Stomach (tissue), 9 donors: ENCODE measurements around the gene TRAF3IP1. TPM values are rescaled to one million over a fixed set of nuclear protein-coding genes. Genes with fewer than 3 reads are reported as not detected.

Experiments used
- DNase-seq, 2 donors: peaks; one replicate each; pipeline versions ENCODE4 v3.0.0 to v3.0.0-alpha.2; 2013 to 2019
- H3K27ac ChIP-seq, 5 donors: fragments of 200-600 bp in 4 of 5; sonication (generic) in 4 of 5; one replicate each; pipeline ENCODE4 v1.5.1; 2013 to 2019; ENCODE audit warnings: mild to moderate bottlenecking in 1 of 5, moderate library complexity in 1 of 5
- H3K27me3 ChIP-seq, 3 donors: fragments of 200-600 bp; sonication (generic); one replicate each; pipeline ENCODE4 v1.5.1; 2017 to 2019; ENCODE audit warnings: mixed run types in 1 of 3
- H3K36me3 ChIP-seq, 4 donors: fragments of 200-600 bp; sonication (generic); 1 replicate in 3 of 4; 2 replicates in 1 of 4; pipeline ENCODE4 v1.5.1; 2016 to 2019
- H3K4me1 ChIP-seq, 4 donors: fragments of 200-600 bp; sonication (generic); one replicate each; pipeline ENCODE4 v1.5.1; 2016 to 2019
- H3K4me3 ChIP-seq, 4 donors: fragments of 200-600 bp; sonication (generic) in 3 of 4; one replicate each; pipeline ENCODE4 v1.5.1; 2016 to 2019; ENCODE audit warnings: mild to moderate bottlenecking in 1 of 4
- H3K9me3 ChIP-seq, 4 donors: fragments of 200-600 bp; sonication (generic); one replicate each; pipeline ENCODE4 v1.5.1; 2016 to 2019
- CTCF ChIP-seq, 7 experiments: fragments of 450-650 bp in 4 of 7; fragments of 200-600 bp in 3 of 7; sonication (generic) in 3 of 7; IDR thresholded peaks; one replicate each; pipeline ENCODE4 v1.5.1; 2016 to 2019; ENCODE audit warnings: antibody characterized with exemption in 7 of 7, control low read depth in 2 of 7, mild to moderate bottlenecking in 1 of 7
- EP300 ChIP-seq: sonication (generic); formaldehyde crosslinking; IDR thresholded peaks from one replicate; pipeline ENCODE4 v1.6.1; 2017; ENCODE audit warnings: antibody characterized with exemption
- POLR2A ChIP-seq, 4 donors: fragments of 450-650 bp; IDR thresholded peaks; one replicate each; pipeline ENCODE4 v1.6.1; 2016; ENCODE audit warnings: antibody characterized with exemption in 4 of 4, control low read depth in 2 of 4, mild to moderate bottlenecking in 1 of 4, moderate library complexity in 1 of 4
- POLR2AphosphoS5 ChIP-seq, 3 donors: sonication (generic); formaldehyde crosslinking; IDR thresholded peaks; one replicate each; pipeline ENCODE4 v1.6.1; 2016; ENCODE audit warnings: antibody characterized with exemption in 3 of 3
- WGBS, 5 donors: extraction: QIAGEN DNeasy Blood & Tissue Kit in 3 of 5; methylation state at CpG; one replicate each; pipeline versions ENCODE4 v1.1.5 to v1.1.7; 2013 to 2018; 5-methylcytosine and 5-hydroxymethylcytosine counted together
- intact Hi-C: fragments of 100-400 bp; cut with DNase I; formaldehyde crosslinking; loops from one replicate; pipeline ENCODE4 v1.15.1; 2023; ENCODE audit warnings: low total_unique reads
- polyA plus RNA-seq, 3 donors: library from polyadenylated mRNA; stranded (reverse); fragments of 200-250 nt; gene quantifications; one replicate each; pipeline ENCODE4 v1.2.3, GENCODE V29; 2013
- total RNA-seq, 5 donors: library from RNA; depleted of rRNA; stranded (reverse); fragments of >200 nt; gene quantifications; one replicate each; pipeline versions ENCODE4 v1.1.0 to v1.2.3, GENCODE V29; 2014 to 2016
- donor health status: healthy with polysubstance abuse.
- donor health status: Bipolar disorder and iron deficiency.
- donor health status: healthy.

Gene TRAF3IP1
- total and polyA plus RNA-seq, 8 donors = 0.58 to 21.1 (median 10.8) TPM

DNA sequence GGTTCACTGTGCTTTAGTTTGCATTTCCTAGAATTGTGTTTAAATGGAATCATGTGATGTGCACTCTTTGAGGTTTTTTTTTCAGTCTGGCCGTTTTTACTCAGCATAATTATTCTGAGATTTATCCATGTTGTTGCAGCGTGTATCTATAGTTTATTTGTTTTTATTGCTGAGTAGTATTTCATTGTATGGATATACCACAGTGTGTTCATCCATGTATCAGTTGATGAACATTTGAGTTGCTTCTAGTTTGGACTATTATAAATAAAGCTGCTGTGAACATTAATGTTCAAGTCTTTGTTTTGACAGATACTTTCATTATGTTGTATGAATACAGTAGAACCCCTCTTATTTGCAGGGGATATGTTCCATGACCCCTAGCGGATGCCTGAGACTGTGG, 39.1 kb downstream of the TRAF3IP1 start:
- Histone ChIP-seq H3K4me3 (no peak overlapping the region), H3K36me3 (peaks cover 11 to 65% (median 52%) of the 10 kb centered on the region in 4 donors), H3K27me3 (no peaks in the 10 kb centered on the region), H3K4me1 (peaks cover 0 to 14% (median 6%) of the 10 kb centered on the region in 4 donors), H3K9me3 (no peaks in the 10 kb centered on the region), H3K27ac (no peak overlapping the region)
- WGBS, 5 donors = 86 to 91% (median 91%) methylated on average over 3 of the region's 3 CpGs
- intact Hi-C loops = no loop called here
- DNase-seq = no peak
- TF ChIP-seq POLR2AphosphoS5 (IDR thresholded peaks at IDR 0.05) (no peak), POLR2A (IDR thresholded peaks at IDR 0.05) (no peak), EP300 (no peak), CTCF (IDR thresholded peaks at IDR 0.05) (no peak)

DNA sequence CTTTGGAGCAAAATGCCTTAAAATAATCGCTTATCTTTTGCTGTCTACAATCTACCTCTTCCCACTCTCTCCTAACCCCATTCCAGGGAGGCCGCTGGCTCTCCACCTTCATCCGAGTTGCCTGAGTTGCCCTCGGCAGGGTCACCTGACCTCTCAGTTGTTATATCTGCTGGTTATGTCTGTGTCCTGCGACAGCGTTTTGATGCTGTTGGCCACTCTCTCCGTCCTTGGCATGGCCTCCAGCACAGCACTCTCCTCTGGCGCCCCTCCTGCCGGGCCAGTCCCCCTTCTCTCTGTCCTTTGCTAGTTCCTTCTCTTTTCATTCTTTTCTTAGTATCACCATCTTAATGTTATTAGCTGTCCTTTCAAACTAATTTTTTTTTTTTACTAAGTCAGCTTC, 41.6 kb downstream of the TRAF3IP1 start:
- no peak for DNase-seq
- Histone ChIP-seq H3K36me3 (peaks cover 4 to 44% (median 30%) of the 10 kb centered on the region in 4 donors), H3K4me1 (peaks cover 0 to 14% (median 6%) of the 10 kb centered on the region in 4 donors), H3K9me3 (no peaks in the 10 kb centered on the region), H3K4me3 (no peak overlapping the region), H3K27me3 (no peaks in the 10 kb centered on the region), H3K27ac (no peak overlapping the region)
- WGBS, 5 donors = 84 to 94% (median 87%) methylated on average over 9 of the region's 9 CpGs
- no peak for TF ChIP-seq POLR2A (IDR thresholded peaks at IDR 0.05)
- TF ChIP-seq POLR2AphosphoS5 (IDR thresholded peaks at IDR 0.05) = no peak
- no peak for TF ChIP-seq CTCF (IDR thresholded peaks at IDR 0.05)
- intact Hi-C loops = no loop called here

GRCh38 chr2:238362626-238363025, 42.3 kb downstream of the TRAF3IP1 start:
- 78 to 81% (median 80%) methylated on average over 7 of the region's 7 CpGs for WGBS, 5 donors
- Histone ChIP-seq H3K4me3 (no peak overlapping the region), H3K9me3 (no peaks in the 10 kb centered on the region), H3K27me3 (no peaks in the 10 kb centered on the region), H3K36me3 (peaks cover 4 to 41% (median 27%) of the 10 kb centered on the region in 4 donors), H3K4me1 (peaks cover 0 to 9% (median 4%) of the 10 kb centered on the region in 4 donors), H3K27ac (no peak overlapping the region)
- TF ChIP-seq EP300 (no peak), CTCF (IDR thresholded peaks at IDR 0.05) (no peak), POLR2AphosphoS5 (IDR thresholded peaks at IDR 0.05) (no peak), POLR2A (IDR thresholded peaks at IDR 0.05) (no peak)
- intact Hi-C loops = no loop called here
- no peak for DNase-seq

DNA sequence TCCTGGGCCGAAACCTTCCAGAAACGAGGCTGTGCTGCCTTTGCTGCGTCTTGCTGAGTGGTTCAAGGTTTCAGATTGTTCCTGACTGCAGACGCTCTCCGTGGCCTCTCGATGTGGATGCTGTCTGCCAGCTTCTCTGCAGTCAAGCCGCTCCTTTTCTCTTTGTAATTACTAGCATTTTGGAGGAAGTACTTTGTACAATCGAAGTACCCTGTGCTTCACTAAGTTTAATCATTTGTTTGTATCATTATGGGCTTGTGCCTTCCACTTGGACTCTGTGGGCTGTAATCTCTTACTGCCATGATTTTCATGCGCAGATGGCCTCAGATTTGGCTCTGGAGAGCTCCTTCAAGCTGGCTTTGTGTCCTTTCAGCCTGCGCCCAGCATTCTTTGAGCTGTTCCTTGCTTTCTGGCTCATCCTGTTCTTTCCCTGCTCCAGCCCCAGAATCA, 49.3 kb downstream of the TRAF3IP1 start:
- H3K27ac ChIP-seq = no peak overlapping the region
- peaks cover 0 to 9% (median 0%) of the 10 kb centered on the region in 4 donors for H3K4me1 ChIP-seq
- no peak for DNase-seq
- intact Hi-C loops = loop anchor here (5.0 kb wide), 1 partner anchor 88 kb away; no protein-coding TSS in a partner anchor
- H3K27me3 ChIP-seq = no peaks in the 10 kb centered on the region
- H3K9me3 ChIP-seq = no peaks in the 10 kb centered on the region
- H3K36me3 ChIP-seq = no peaks in the 10 kb centered on the region
- no peak overlapping the region for H3K4me3 ChIP-seq
- TF ChIP-seq POLR2A (IDR thresholded peaks at IDR 0.05) (no peak), EP300 (no peak), POLR2AphosphoS5 (IDR thresholded peaks at IDR 0.05) (no peak), CTCF (IDR thresholded peaks at IDR 0.05) (no peak)
- WGBS, 5 donors = 68 to 81% (median 79%) methylated on average over 10 of the region's 10 CpGs
